Spleen (tissue), 7 donors: ENCODE results near the gene ZNF679.

ENCODE experiments used
- CTCF ChIP-seq, 11 experiments: fragments of 200-600 bp in 7 of 11; fragments of 450-650 bp in 4 of 11; sonication (generic) in 4 of 11; IDR thresholded peaks in 8 of 11; conservative IDR thresholded peaks in 3 of 11; 1 replicate in 7 of 11; 2 replicates in 4 of 11; pipeline versions ENCODE4 v1.4.0 to v1.8.0; 2016 to 2021; ENCODE audit warnings: antibody characterized with exemption in 11 of 11, inconsistent platforms in 4 of 11, mild to moderate bottlenecking in 1 of 11
- POLR2AphosphoS5 ChIP-seq, 3 donors: sonication (generic); formaldehyde crosslinking; IDR thresholded peaks; one replicate each; pipeline ENCODE4 v1.5.1; 2017; ENCODE audit warnings: antibody characterized with exemption in 3 of 3
- donor health status: DM: no; HTN: no; CAD: no; lungs with moderate emphysema.
- donor health status: DM: no; HTN: no; CAD: no.
- donor health status: DM: no; HTN: no; CAD: no.

GRCh38 chr7:64277630-64278029 lies 49.4 kb downstream of the ZNF679 start:
- no peak for TF ChIP-seq CTCF (IDR thresholded peaks at IDR 0.05 in 8 of 11, conservative IDR thresholded peaks at IDR 0.05 in 3 of 11)
- no peak for TF ChIP-seq POLR2AphosphoS5 (IDR thresholded peaks at IDR 0.05)
